Thoracic aorta (tissue), 2 donors: ENCODE results near the gene ZNF24. TPM values are rescaled to one million over a fixed set of nuclear protein-coding genes. Genes with fewer than 3 reads are reported as not detected.

Experiments
- ATAC-seq: fragments of 150-250 bp; one replicate; pipeline ENCODE4 v1.8.0; 2017; ENCODE audit warnings: low read depth; ENCODE audit not compliant: insufficient number of reproducible peaks, low FRiP score
- DNase-seq: peaks from one replicate; pipeline ENCODE4 v3.0.0-alpha.2; 2020; ENCODE audit warnings: low spot score
- H3K27ac ChIP-seq, 2 donors: fragments of 200-600 bp; sonication (generic); 1 replicate in 1 of 2; 2 replicates in 1 of 2; pipeline ENCODE4 v1.5.1; 2016; ENCODE audit warnings: mild to moderate bottlenecking in 2 of 2, moderate library complexity in 2 of 2
- H3K27me3 ChIP-seq: fragments of 200-600 bp; sonication (generic); replicated peaks from 2 replicates; pipeline ENCODE4 v1.6.0; 2016; ENCODE audit warnings: mild to moderate bottlenecking; ENCODE audit not compliant: insufficient read depth
- H3K36me3 ChIP-seq: fragments of 200-600 bp; sonication (generic); one replicate; pipeline ENCODE4 v1.5.1; 2016
- H3K4me1 ChIP-seq, 2 donors: fragments of 200-600 bp; sonication (generic); 1 replicate in 1 of 2; 2 replicates in 1 of 2; pipeline versions ENCODE4 v1.5.1 to v1.6.0; 2016; ENCODE audit warnings: low read depth in 2 of 2, mild to moderate bottlenecking in 1 of 2; ENCODE audit not compliant: control insufficient read depth in 1 of 2
- H3K4me3 ChIP-seq: fragments of 200-600 bp; sonication (generic); 2 replicates; pipeline ENCODE4 v1.5.1; 2016; ENCODE audit warnings: mild to moderate bottlenecking
- H3K9me3 ChIP-seq: fragments of 200-600 bp; sonication (generic); 2 replicates; pipeline ENCODE4 v1.5.1; 2016
- total RNA-seq, 2 donors: library from RNA; depleted of rRNA; stranded (reverse); fragments of >200 nt; gene quantifications; one replicate each; pipeline versions ENCODE4 v1.1.0 to v1.2.3, GENCODE V29; 2016
- TF ChIP-seq, protein P1 (sequence below): fragments of 200-600 bp; sonication (generic); IDR thresholded peaks from one replicate; pipeline ENCODE4 v1.5.1; 2019; ENCODE audit warnings: antibody characterized with exemption

ZNF24 gene
- total RNA-seq, 2 donors from 2014 or later = 26.1 to 40.8 TPM

DNA sequence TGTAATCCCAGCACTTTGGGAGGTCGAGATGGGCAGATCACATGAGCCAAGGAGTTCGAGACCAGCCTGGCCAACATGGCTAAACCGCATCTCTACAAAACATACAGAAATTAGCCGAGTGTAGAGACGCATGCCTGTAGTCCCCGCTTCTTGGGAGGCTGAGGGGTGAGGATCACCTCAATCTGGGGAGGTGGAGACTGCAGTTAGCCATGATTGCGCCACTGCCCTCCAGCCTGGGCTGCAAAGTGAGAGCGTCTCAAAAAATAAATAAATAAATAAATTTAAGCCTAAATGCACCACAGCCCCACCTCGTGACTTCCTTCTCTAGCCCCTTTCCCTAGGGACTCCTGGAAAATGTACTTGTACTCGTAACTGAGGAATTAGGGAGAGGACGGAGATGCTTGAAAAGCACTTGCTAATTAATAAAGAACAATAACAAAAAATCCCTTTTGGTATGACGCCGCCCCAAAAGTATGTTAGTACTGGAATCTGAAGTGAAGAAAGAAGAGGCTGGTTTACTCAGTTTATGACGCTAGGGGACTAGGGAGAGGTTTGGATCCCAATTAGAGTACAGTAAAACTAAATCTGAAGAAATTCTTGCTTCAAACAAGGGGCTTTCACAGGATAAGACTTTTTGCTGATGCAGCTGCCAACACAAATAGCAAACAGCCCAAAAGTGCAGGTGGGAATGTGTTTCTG, 33.8 kb upstream of the ZNF24 start:
- DNase-seq (no peak), ATAC-seq (no peak)
- H3K4me3 ChIP-seq = peak overlapping the region; percentile 79
- no peaks in the 10 kb centered on the region for H3K9me3 ChIP-seq
- H3K36me3 ChIP-seq = no peaks in the 10 kb centered on the region
- H3K4me1 ChIP-seq = peaks cover 6 to 17% of the 10 kb centered on the region in 2 donors
- TF ChIP-seq, protein P1, sequence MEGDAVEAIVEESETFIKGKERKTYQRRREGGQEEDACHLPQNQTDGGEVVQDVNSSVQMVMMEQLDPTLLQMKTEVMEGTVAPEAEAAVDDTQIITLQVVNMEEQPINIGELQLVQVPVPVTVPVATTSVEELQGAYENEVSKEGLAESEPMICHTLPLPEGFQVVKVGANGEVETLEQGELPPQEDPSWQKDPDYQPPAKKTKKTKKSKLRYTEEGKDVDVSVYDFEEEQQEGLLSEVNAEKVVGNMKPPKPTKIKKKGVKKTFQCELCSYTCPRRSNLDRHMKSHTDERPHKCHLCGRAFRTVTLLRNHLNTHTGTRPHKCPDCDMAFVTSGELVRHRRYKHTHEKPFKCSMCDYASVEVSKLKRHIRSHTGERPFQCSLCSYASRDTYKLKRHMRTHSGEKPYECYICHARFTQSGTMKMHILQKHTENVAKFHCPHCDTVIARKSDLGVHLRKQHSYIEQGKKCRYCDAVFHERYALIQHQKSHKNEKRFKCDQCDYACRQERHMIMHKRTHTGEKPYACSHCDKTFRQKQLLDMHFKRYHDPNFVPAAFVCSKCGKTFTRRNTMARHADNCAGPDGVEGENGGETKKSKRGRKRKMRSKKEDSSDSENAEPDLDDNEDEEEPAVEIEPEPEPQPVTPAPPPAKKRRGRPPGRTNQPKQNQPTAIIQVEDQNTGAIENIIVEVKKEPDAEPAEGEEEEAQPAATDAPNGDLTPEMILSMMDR = no peak
- H3K27ac ChIP-seq = peak overlapping the region in 1 of 2 donors; percentile 25
- no peaks in the 10 kb centered on the region for H3K27me3 ChIP-seq

- H3K4me1 ChIP-seq = peaks cover 6 to 17% of the 10 kb centered on the region in 2 donors
- H3K27ac ChIP-seq = peak within 1 kb of the TSS; percentile 51 to 55
- H3K36me3 ChIP-seq = no peaks in the 10 kb centered on the region
- TF ChIP-seq, protein P1 = no peak
- DNase-seq (peak; percentile 56), ATAC-seq (peak; percentile 78)
- peak within 1 kb of the TSS; percentile 79 for H3K4me3 ChIP-seq
- no peaks in the 10 kb centered on the region for H3K9me3 ChIP-seq
- H3K27me3 ChIP-seq = no peaks in the 10 kb centered on the region
Observed at GRCh38 chr18:35376742-35377695, 32.8 kb upstream of the ZNF24 start, which contains the start of gene ZNF396. Gene ZNF396, minus strand, starts transcription at chr18:35377337. Its CDS starts 3,045 bp downstream, at chr18:35374292.

DNA sequence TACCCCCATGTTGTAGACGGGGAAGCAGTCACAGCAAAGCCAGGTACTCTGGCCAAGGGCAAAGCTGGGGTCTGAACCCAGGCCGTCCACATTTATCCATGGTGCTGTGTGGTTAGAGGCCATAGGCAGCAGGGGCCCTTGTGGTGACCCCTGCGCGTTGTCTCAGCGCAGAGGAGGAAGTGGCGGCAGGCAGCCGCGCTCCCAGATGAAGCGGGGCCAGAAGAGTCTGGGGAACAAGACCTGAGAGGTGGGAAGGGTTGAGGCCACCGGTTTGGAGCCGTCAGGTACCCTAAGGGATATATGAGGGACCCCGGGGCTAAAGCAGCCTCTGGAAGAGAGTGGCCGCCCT, 32.1 kb upstream of the ZNF24 start:
- DNase-seq = no peak
- peak overlapping the region; percentile 79 for H3K4me3 ChIP-seq
- H3K4me1 ChIP-seq = peaks cover 6 to 17% of the 10 kb centered on the region in 2 donors
- peak overlapping the region; percentile 51 to 55 for H3K27ac ChIP-seq
- H3K27me3 ChIP-seq = no peaks in the 10 kb centered on the region
- H3K36me3 ChIP-seq = no peaks in the 10 kb centered on the region
- no peaks in the 10 kb centered on the region for H3K9me3 ChIP-seq
- TF ChIP-seq, protein P1 = no peak
- no peak for ATAC-seq

DNA sequence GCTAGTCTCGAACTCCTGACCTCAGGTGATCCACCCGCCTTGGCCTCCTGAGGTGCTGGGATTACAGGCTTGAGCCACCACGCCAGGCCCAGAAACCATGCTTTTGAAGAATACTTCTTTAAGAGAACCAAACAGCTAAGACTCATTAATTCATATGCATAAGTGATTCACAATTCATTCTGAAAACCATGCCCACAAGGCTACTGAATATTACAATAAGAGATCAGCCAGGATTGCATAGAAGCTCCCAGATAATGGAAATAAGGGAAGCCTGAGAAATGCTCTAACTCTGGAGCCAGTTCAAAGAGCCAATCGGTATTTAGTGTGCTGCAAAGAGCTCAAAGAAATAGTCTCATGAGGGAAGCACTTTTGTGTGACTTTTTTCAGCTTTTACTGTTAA, 30.5 kb upstream of the ZNF24 start:
- no peaks in the 10 kb centered on the region for H3K36me3 ChIP-seq
- TF ChIP-seq, protein P1 = no peak
- ATAC-seq = no peak

More for the DNA sequence above, 30.5 kb upstream of the ZNF24 start:
- H3K4me1 ChIP-seq = peaks cover 6 to 17% of the 10 kb centered on the region in 2 donors
- no peaks in the 10 kb centered on the region for H3K27me3 ChIP-seq
- no peak for DNase-seq
- H3K4me3 ChIP-seq = no peak overlapping the region
- H3K9me3 ChIP-seq = no peaks in the 10 kb centered on the region
- no peak overlapping the region for H3K27ac ChIP-seq
